CD4-positive, alpha-beta T cell treated with Interleukin-10 for 1 hour (primary cell): ENCODE measurements around the gene DUSP23.

Experiments used
- DNase-seq: peaks from one replicate; pipeline ENCODE4 v3.0.0-alpha.2; 2020

The DUSP23 gene

GRCh38 chr1:159780583-159781582, at the start of gene DUSP23:
Gene DUSP23 (plus strand): TSS chr1:159780962. CDS start chr1:159781101, 139 bp downstream.
- peak; percentile 99 for DNase-seq

GRCh38 chr1:159737238-159737916, 43.4 kb upstream of the DUSP23 start:
- DNase-seq: no peak

- no peak for DNase-seq
These were observed 36.9 kb upstream of the DUSP23 start for GRCh38 chr1:159743651-159744410.

GRCh38 chr1:159746666-159747065, 34.1 kb upstream of the DUSP23 start:
- no peak for DNase-seq

GRCh38 chr1:159748370-159748769, 32.4 kb upstream of the DUSP23 start:
- DNase-seq: no peak

GRCh38 chr1:159749630-159750029, 31.1 kb upstream of the DUSP23 start:
- DNase-seq: no peak

- no peak for DNase-seq
These were observed 30.1 kb upstream of the DUSP23 start for GRCh38 chr1:159750621-159751020.

GRCh38 chr1:159751031-159751430, 29.7 kb upstream of the DUSP23 start:
- no peak for DNase-seq

GRCh38 chr1:159752135-159752580, 28.6 kb upstream of the DUSP23 start:
- no peak for DNase-seq

- no peak for DNase-seq
These were observed 27.4 kb upstream of the DUSP23 start for GRCh38 chr1:159753386-159753785.

- no peak for DNase-seq
These were observed 25.2 kb upstream of the DUSP23 start for GRCh38 chr1:159755451-159756007.

GRCh38 chr1:159756397-159756796, 24.4 kb upstream of the DUSP23 start:
- DNase-seq: no peak

- DNase-seq: no peak
These were observed 17.1 kb upstream of the DUSP23 start for GRCh38 chr1:159763686-159764085.

GRCh38 chr1:159765806-159766205, 15.0 kb upstream of the DUSP23 start:
- no peak for DNase-seq

GRCh38 chr1:159771127-159771895, 9.5 kb upstream of the DUSP23 start:
- no peak for DNase-seq

GRCh38 chr1:159774465-159774864, 6.3 kb upstream of the DUSP23 start:
- DNase-seq: no peak

GRCh38 chr1:159775716-159776115, 5.0 kb upstream of the DUSP23 start:
- DNase-seq: no peak

- no peak for DNase-seq
These were observed 2.5 kb upstream of the DUSP23 start for GRCh38 chr1:159778266-159778665.

- no peak for DNase-seq
These were observed 1.3 kb upstream of the DUSP23 start for GRCh38 chr1:159779403-159779851.

- DNase-seq: no peak
These were observed 1.2 kb downstream of the DUSP23 start for GRCh38 chr1:159781992-159782391.

GRCh38 chr1:159783724-159784123, 3.0 kb downstream of the DUSP23 start:
- DNase-seq: no peak

- DNase-seq: no peak
These were observed 5.7 kb downstream of the DUSP23 start for GRCh38 chr1:159786465-159786864.
